ENCODE data around the gene GPR55. TPM values are rescaled to one million over a fixed set of nuclear protein-coding genes. Genes with fewer than 3 reads are reported as not detected.

GPR55 gene
- polyA plus RNA-seq (not detected in 2 replicates), polyA minus RNA-seq (not detected in 2 replicates)

GRCh38 chr2:230924470-230925341 is at the start of gene GPR55:
GPR55 (minus strand) TSS chr2:230925242; CDS start chr2:230910962, 14,280 bp downstream.
- Histone ChIP-seq H3K36me3 (ENCODE audit: insufficient read depth, low read length) (no peaks in the 10 kb centered on the region), H4K20me1 (ENCODE audit: insufficient read depth) (no peaks in the 10 kb centered on the region), H3K4me3 (ENCODE audit: low read length) (no peak within 1 kb of the TSS), H3K27ac (ENCODE audit: low read length) (no peak within 1 kb of the TSS), H3K9me2 (ENCODE audit: insufficient read depth, low read length) (no peaks in the 10 kb centered on the region), H3K79me2 (replicated peaks; ENCODE audit: insufficient read depth, low read length) (no peaks in the 10 kb centered on the region), H3K27me3 (ENCODE audit: insufficient read depth, low read depth, low read length) (no peaks in the 10 kb centered on the region), H3K4me2 (ENCODE audit: low read length) (no peak within 1 kb of the TSS), H3F3A (ENCODE audit: insufficient read depth, low read length, poor library complexity, severe bottlenecking) (no peaks in the 10 kb centered on the region), H3K9ac (ENCODE audit: low read length) (no peak within 1 kb of the TSS), H3K9me3 (ENCODE audit: low read length) (no peaks in the 10 kb centered on the region), H2AFZ (ENCODE audit: low read depth, low read length) (no peak within 1 kb of the TSS)
- TF ChIP-seq TAF1 (IDR thresholded peaks at IDR 0.05; ENCODE audit: low read depth) (no peak), MXI1 (conservative IDR thresholded peaks at IDR 0.05; ENCODE audit: poor library complexity, severe bottlenecking) (no peak), EZH2 (IDR thresholded peaks at IDR 0.05; ENCODE audit: borderline replicate concordance, insufficient read depth, low read length, poor library complexity, severe bottlenecking) (no peak), REST (IDR thresholded peaks at IDR 0.05; ENCODE audit: borderline replicate concordance) (no peak), EP300 (conservative IDR thresholded peaks at IDR 0.05; ENCODE audit: poor library complexity, severe bottlenecking) (no peak), POLR2AphosphoS5 (IDR thresholded peaks at IDR 0.05) (no peak)

DNA sequence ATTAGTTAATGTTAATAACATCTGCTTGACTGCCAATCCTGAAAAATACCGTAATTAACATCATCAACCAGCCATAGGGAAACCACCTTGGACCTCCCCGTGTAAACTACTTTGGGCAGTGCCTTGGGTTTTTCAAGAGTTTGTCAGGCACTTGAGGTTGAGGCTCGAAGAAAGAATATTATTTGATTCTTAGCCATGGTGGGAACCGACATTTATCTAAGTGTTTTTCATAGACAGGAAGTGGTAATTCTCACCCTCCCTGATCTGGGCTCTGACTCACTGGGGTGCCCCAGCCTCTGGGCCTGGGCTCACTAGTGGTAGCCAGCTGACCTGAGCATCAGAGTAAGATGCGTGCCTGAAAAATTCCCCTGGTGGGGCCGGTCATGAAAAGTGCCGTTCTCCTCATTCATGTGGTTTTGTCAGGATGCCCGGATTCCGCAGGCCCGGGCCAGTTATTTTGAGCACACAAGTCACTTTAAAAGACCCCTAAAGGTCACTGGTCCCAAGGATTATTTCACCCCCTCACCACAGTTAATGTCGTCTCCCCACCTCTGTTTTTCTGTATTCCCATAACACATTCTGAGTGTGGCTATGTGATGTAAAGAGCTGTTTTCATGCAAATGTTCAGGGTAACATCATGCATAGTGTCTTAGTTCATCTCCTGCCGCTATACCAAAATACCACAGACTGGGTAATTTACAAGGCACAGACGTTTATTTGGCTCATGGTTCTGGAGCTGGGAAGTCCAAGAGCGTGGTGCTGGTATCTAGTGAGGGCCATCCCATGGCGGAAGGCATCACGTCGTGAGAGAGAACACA is 49.3 kb upstream of the GPR55 start:
- Histone ChIP-seq H3F3A (ENCODE audit: insufficient read depth, low read length, poor library complexity, severe bottlenecking) (no peaks in the 10 kb centered on the region), H3K9ac (ENCODE audit: low read length) (no peak overlapping the region), H3K9me2 (ENCODE audit: insufficient read depth, low read length) (no peaks in the 10 kb centered on the region), H3K4me2 (ENCODE audit: low read length) (no peak overlapping the region), H4K20me1 (ENCODE audit: insufficient read depth) (no peaks in the 10 kb centered on the region), H3K9me3 (ENCODE audit: low read length) (no peaks in the 10 kb centered on the region), H3K36me3 (ENCODE audit: insufficient read depth, low read length) (no peaks in the 10 kb centered on the region), H3K27me3 (ENCODE audit: insufficient read depth, low read depth, low read length) (no peaks in the 10 kb centered on the region), H3K79me2 (replicated peaks; ENCODE audit: insufficient read depth, low read length) (no peaks in the 10 kb centered on the region), H3K27ac (ENCODE audit: low read length) (no peak overlapping the region), H2AFZ (ENCODE audit: low read depth, low read length) (no peak overlapping the region), H3K4me3 (ENCODE audit: low read length) (no peak overlapping the region)
- TF ChIP-seq TAF1 (IDR thresholded peaks at IDR 0.05; ENCODE audit: low read depth) (no peak), REST (IDR thresholded peaks at IDR 0.05; ENCODE audit: borderline replicate concordance) (no peak), MXI1 (conservative IDR thresholded peaks at IDR 0.05; ENCODE audit: poor library complexity, severe bottlenecking) (no peak), CTCF (IDR thresholded peaks at IDR 0.05; ENCODE audit: poor library complexity, severe bottlenecking) (no peak), RAD21 (conservative IDR thresholded peaks at IDR 0.05) (no peak), POLR2AphosphoS5 (IDR thresholded peaks at IDR 0.05) (no peak), EZH2 (IDR thresholded peaks at IDR 0.05; ENCODE audit: borderline replicate concordance, insufficient read depth, low read length, poor library complexity, severe bottlenecking) (no peak), EP300 (conservative IDR thresholded peaks at IDR 0.05; ENCODE audit: poor library complexity, severe bottlenecking) (no peak), SMC3 (conservative IDR thresholded peaks at IDR 0.05; ENCODE audit: poor library complexity) (no peak)

Measured in neural cell (in vitro differentiated cells).